GM20000 (cell line): ENCODE measurements around the gene AKT1S1.

Experiments
- DNase-seq: peaks from one replicate; pipeline ENCODE4 v3.0.0; 2012; ENCODE audit warnings: low spot score
- CTCF ChIP-seq: IDR thresholded peaks from 2 replicates; pipeline ENCODE4 v1.5.1; 2012; ENCODE audit warnings: mild to moderate bottlenecking, control low read depth; ENCODE audit errors: extremely low read depth, missing control alignments

AKT1S1 gene

GRCh38 chr19:49884760-49885159, 7.6 kb upstream of the AKT1S1 start:
- TF ChIP-seq CTCF = no peak
- DNase-seq = no peak

GRCh38 chr19:49884109-49884508, 7.0 kb upstream of the AKT1S1 start:
- no peak for DNase-seq
- no peak for TF ChIP-seq CTCF

GRCh38 chr19:49883094-49883493, 5.9 kb upstream of the AKT1S1 start:
- no peak for DNase-seq
- no peak for TF ChIP-seq CTCF

DNA sequence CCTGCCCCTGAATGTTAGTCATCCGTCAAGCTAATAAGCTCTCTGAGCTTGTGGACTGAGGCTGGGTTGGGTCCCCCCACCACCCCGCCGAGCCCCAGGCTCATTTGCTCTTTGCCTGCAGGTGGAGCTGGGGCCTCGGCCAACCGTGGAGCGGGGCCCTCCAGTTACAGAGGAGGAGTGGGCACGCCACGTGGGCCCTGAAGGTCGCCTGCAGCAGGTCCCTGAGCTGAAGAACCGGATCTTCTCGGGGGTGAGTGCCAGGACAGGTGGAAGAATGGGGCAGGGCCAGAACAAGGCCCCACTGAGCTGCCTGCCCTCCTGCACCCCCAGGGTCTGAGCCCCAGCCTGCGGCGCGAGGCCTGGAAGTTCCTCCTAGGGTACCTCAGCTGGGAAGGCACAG, 5.5 kb upstream of the AKT1S1 start:
- no peak for TF ChIP-seq CTCF
- DNase-seq = no peak

GRCh38 chr19:49881672-49882394, 4.7 kb upstream of the AKT1S1 start:
- DNase-seq = no peak
- no peak for TF ChIP-seq CTCF

DNA sequence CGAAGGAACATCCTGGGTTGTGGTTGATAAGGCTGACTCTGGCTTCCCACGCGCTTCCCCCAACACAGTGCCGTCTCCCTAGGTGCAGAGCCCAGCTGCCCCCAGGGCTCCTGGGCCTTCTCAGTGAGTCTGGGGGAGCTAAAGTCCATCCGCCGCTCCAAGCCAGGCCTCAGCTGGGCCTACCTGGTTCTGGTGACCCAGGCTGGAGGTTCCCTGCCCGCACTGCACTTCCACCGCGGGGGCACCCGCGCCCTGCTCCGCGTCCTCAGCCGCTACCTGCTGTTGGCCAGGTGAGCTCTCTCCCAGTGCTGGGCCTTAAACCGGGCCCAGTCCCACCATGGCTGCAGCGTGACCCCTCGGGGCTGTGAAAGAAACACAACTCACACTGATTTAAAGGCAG, 4.0 kb upstream of the AKT1S1 start:
- DNase-seq = no peak

More for the DNA sequence above, 4.0 kb upstream of the AKT1S1 start:
- TF ChIP-seq CTCF = no peak
